SK-N-MC (cell line): Measurements from ENCODE around the gene SPARCL1.

Source experiments
- EZH2 ChIP-seq: fragments of 200-600 bp; sonication (generic); IDR thresholded peaks from one replicate; pipeline ENCODE4 v1.6.1; 2017; ENCODE audit warnings: antibody characterized with exemption
- POLR2AphosphoS5 ChIP-seq: IDR thresholded peaks from 2 replicates; pipeline ENCODE4 v1.6.1; 2012; ENCODE audit warnings: mild to moderate bottlenecking, low read depth, low read length, borderline replicate concordance

DNA sequence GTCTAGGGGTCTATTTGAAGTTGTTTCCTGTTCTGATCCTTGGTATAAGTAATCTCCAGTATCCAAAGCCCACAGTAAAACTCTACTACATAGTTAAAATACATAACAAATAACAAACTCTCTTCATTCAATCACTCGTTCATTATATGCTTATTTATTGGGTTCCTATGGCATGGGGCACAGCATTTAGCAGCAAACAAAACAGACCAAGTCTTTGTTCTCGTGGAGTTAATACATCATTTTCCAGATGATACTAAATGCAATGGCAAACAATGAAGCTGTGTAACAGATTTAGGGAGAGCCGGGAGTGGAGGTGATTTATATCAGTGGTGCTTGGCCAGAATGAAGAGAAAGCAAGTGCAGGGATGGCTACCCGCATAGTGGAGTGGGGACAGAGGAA, 36.6 kb upstream of the SPARCL1 start:
- TF ChIP-seq EZH2: no peak
- no peak for TF ChIP-seq POLR2AphosphoS5
